Activated naive CD8-positive, alpha-beta T cell treated with anti-CD3 and anti-CD28 coated beads, Interleukin-2, amount 50 U/mL, for 16 hours (primary cell): ENCODE measurements around the gene COBL.

Source experiments
- DNase-seq: peaks from one replicate; pipeline ENCODE4 v3.0.0-alpha.2; 2020; ENCODE audit warnings: low read depth, low spot score

Gene COBL

DNA sequence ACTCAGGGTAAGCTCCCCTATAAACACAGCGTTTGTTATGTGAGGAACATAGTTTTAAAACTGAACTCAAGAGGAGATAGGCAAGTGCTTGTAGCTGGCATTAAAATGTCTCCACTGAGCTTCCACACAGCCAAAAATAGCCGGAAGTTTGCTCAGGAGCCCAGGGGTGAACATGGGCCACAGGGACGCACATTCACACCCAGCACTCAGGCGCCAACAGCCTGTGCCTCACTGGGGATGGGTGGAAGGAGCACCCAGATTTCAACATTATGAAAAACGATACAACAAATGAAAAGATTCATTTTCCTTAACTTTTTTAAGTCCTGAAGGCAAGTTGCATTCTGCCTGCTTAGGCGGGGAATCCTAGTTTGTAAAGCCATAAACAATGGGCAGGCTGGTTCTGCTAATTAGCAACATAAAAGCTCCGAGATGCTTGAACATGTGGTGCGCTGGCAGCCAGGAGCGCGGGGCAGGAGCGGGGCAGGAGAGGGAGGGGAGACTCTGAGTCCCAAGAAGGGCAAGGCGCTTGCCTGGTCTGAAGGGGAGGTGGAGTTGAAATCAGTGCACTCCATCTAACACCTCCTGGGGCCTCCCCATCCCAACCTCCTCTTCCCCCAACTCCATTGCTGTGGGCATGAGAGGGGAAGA, 235.9 kb downstream of the COBL start:
- no peak for DNase-seq

DNA sequence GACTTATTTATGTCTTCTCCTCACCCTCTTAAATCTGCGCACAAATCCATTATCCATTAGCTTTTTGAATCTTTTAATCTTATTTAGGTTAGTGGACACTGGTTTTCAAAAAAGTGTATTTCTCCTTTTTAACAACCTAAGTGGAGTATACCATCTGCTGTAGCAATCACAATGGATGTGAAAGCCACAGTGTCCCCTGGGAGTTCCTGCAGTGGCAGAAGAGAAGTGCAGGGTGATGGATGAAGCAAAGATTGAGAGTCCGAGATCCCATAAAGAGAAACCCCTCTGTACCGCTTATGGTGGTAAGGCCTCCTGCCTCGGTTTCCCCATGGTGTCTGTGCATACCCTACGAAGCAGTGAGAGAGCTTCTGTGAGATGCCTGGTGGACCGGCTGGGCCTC, 236.4 kb downstream of the COBL start:
- DNase-seq = no peak

DNA sequence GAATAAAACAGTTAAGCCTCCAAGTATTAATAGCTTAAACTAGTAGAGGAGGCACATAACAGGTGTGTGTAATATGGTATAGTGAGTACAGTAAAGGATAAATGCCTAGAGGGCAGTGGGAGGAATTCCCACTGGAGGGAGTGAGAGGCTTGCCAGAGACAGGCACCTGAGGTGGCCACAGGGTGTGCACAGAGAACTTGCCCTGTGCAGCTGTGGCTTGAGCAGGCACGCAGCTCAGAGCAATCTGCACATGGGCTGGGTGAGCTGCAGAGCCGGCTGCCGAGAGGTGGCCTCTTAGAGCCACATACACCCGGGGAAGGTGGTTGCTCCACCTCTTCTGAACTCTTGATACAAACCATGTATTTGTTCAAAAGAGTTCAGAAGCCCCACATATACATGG, 237.1 kb downstream of the COBL start:
- DNase-seq = no peak

DNA sequence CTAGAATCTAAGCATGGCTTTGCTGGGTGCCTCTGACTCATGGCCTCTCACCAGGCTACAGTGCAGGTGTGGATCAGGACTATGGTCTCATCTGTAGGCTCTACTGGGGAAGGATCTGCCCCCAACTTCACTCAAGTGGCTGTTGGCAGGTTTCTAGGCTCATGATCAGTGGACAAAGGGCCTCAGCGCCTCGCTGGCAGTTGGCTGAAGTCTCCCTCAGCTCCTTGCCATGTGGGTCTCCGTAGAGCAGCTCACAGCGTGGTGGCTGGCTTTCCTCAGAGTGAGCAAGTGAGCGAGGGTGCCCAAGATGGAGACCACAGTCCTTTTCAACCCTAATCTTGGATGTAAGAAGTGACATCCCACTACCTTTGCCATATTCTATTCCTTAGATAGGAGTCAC, 238.0 kb downstream of the COBL start:
- DNase-seq = no peak

DNA sequence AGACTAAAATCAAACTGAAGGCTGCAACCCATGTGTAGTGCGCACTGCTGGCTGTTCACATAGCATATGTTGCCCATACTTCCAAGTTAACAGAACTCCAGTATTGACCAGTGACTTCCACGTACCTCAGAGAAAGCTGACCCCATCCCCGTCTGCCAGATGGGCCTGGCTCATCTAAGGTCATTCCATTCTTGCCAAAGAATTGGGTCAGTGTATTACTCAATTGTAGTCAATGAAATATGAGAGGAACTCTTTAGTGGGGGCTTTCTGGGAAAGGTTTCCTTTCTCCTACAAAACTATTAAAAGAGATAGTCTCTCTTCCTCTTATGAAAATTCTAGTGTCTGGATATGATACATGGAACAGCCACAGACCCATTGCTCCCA, 238.6 kb downstream of the COBL start:
- no peak for DNase-seq

DNA sequence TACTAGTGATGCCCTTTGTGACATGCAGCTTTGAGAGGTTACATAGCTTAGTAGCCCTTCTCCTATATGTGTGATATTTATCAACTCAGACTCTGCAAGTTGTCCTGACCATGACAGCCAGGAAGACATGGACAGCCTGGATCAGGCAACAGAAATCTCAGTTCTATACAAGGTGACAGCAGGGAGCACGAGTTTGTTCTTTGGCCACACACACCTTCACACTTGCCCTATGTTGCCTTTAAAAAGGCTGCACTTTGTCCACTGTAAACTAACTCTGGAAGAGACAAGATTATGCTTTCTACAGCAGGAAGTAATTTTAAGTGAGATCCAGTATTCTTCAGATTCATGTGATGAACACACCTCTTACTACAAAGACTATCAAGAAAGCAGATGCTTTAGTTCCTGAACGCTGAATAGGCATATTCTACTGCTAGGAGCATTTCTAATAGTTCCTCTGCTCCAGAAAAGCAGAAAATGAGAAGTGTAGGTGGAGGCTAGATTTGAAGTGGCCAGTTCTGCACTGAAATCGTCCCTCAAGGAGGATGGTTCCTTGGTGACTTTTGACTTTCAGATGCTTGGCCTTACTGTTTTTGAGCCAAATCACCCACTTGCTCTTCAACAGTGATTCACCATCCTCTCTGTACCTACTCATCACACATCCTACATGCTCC, 239.2 kb downstream of the COBL start:
- DNase-seq = no peak

DNA sequence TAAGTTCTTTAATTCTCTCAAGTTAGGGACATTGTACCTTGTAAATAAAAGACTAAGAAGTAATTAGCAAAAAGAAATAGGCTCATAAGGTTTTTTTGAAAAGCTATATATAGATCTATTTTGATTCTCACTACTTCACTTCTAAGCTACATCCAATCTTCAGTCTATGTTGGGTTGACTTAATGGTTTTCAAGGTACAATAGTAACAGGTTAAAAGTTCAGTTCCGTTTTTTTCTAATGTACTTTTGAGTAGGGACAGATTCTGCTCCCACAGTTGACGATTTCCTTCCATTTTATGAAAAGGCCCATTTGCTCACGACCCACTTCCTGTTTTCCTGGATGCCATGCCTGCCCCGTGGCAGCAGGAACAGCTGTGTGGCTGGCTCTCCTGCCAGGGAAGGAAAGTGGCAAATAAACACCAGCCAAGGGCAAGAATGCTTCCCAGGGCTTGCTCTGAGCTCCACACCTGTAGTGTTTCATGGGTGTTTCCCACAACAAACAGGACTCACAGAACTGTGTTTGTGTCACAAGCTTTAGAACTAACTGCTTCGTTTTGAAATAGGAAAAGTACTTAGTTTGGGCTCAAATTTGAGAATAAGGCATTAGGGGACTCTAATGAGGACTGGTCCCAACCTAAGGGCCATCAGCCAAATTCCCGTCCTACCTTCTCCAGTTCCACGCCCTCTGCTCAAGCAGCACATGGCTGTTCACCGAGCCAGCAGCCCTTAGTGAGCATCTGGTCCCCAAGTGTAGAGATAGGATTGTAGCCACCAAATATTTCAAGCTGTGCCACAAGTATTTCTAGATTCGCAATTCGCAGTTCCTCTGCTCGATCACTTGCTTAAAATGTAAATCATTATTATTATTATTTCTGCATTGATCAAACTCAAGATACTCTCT, 240.7 kb downstream of the COBL start:
- no peak for DNase-seq

DNA sequence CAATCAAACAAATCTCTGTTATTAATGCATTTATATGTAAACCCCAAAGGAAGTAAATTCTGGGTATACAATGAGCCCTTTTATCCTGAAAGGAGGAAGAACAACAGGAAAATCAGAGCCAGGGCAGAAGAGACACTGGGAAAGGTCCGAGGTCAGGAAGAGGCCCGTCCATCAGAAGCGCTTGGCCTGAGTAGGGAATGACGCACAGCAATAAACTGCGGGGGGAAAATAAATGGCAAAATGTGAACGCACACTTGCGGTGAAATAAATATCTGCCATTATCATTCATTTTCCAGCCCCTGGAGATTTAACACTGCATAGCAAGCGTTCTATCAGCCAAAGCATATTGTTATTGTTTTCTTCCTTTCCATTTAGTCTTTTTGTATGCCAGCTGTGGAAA, 243.4 kb downstream of the COBL start:
- DNase-seq = no peak

DNA sequence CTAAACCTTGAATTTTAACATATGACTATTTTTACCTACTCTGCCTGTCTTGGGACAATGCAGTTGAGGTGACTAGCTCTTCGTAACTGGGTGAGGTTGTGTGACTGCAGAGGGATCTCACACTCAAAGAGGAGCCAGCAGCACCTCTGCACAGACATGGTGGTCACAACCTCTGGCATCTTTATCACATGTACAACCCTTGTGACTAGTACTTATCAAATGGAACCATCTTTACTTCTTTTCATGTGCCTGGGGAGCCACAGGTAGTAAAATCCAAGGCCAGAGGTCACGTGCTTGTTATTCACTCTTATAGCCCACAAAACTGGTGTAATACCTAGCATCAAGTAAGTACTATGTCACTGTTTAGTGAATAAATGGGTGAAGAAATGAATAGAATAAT, 244.3 kb downstream of the COBL start:
- no peak for DNase-seq

DNA sequence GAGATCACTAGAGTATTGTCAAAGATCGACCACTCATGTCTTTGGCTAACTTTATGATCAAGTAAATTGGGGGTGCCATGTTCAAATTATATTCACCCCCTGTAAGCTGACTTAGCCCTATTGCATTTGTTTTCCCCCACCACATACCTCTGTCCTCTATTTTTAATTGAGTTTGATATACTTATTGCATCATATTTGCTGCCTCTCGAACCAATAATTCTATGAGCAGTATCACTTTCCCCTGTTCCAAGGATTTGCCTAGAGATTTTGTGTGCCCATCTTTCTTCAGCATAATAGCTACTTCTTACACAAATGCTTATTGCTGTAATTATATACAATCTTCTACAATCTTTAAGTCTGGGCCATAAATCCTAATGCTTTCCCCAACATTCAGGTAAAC, 245.2 kb downstream of the COBL start:
- DNase-seq = no peak

DNA sequence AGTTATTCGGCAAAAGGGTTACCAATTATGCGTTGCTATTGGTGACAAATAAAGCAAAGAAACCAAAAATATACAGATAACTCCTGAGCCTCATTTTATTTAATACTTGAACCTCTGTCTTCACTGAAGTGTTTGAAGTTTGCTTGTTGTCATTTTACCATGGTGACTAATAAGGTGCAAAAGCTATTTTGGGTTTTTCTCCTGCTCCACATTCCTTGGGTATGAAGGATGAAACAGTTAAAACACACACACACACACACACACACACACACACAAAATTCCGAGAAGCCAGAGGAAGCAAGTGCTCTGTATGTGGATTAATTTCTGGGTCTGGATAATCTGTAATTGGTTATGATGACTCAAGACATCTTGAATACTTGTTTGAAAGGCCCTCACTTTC, 246.5 kb downstream of the COBL start:
- no peak for DNase-seq

DNA sequence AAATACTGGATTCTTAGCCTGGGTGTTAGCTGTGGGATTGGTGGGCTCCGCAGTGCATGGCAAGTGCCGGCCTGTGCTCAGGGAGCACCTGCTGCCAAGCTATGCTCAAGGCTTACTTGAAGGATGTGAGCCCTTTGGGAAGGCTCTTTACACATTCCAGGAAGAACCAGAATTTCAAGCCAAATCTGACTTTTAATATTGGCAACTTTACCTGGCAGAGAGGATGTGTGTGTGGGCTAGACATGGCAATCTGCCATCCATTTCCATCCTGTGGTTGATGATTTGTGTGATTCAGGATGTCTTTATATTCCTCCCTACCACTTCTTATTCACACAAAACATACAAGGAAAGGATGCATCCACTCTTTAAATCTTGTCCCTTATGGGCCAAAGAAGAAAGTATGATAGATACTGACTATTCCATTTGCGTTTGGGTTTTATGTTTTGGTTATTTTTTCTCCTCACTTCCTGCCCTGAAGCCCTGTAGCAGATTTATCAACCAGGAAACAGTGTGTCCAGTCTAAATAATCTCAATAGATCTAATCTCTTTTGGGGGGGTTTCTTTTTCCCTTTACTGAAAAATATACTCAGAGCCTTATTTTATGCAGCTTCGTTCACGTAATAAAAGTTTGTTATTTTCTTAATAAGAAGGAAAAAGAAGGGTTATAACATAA, 247.1 kb downstream of the COBL start:
- DNase-seq = no peak

DNA sequence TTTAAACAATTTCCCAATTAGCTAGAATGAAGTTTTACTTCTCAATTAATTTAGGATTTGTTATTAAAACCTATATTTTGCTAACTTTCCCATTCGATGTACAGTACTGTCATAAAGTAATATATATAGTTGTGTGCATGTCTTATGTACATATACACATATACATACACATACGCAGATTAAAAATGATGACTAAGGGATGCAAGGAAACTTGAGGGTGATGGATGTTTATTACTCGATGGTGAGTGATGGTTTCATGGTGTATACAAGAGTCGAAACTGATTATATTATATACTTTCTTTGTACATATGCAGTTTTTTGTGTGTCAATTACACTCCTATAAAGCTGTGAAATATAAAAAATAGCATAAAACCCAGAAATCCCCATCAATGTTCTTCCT, 248.2 kb downstream of the COBL start:
- no peak for DNase-seq

DNA sequence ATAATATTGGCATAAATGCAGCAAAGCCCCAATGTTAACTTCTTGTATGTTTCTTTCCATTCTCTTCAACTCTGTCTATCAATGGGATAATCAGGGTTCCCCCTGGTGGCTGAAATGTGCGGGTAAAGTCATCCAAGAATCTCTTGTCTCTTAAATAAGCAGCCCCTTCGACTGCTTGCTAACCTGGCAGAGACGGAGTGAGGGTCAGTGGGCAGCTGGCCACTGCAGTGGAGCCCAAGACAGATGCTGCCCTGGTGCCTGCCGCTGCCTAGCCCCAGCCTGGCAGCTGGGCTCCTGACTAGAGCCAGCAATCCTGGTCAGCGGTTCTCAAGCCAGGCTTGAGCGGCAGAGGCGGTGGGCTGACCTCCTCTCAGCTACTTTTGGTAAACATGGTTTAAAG, 248.9 kb downstream of the COBL start:
- no peak for DNase-seq

DNA sequence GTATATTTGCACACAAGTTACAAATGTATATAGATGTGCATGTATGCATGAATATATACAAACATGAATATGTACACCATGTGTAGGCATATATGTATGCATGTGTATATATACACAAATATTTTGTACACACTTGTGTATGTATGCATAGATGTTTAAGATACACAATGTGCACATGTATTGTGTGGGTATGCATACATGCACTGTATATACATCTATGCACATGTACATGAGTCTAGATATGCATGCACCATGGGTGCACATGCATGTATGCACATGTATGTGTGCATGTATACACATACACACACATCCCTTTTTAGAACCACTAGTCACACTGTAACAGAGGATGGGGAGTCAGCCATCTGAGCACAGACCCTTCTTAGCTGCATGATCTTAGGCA, 249.4 kb downstream of the COBL start:
- no peak for DNase-seq

DNA sequence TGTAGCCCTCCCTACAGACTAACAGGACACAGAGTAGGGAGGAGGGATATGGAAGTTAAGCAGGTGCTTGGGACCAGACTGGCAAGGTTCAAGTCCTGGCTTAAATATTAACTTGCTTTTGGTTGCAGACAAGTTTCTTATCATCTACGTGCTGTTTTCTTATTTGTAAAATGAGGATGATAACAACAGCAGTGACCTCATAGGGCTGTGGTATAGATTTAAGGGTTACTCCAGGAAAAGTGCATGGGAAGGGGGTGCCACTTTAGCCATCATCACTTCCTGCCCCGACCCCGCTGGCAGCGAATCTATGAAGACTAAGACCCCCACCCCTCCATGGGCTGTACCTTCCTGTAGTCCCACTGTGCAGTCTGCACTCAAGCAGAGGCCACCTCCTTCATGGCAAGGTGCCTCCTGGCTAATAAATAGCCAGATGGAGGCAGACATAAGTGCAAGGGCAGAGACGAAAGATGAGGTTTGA, 250.2 kb downstream of the COBL start:
- DNase-seq = no peak

DNA sequence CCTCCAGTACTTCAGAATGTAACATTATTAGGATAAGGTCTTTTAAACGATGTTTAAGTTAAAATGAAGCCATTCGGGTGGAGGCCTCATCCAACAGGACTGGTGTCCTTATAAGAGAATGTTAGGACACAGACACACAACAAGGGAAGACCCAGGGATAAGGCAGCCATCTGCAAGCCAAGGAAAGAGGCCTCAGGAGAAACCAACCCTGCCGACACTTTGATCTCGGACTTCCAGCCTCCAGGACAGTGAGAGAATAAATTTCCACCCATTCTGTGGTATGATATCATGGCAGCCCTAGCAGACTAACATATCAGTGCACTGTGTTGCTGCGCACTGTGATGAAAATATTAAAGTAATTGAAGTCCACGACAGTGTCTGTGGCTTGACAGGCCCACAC, 250.8 kb downstream of the COBL start:
- DNase-seq = no peak

DNA sequence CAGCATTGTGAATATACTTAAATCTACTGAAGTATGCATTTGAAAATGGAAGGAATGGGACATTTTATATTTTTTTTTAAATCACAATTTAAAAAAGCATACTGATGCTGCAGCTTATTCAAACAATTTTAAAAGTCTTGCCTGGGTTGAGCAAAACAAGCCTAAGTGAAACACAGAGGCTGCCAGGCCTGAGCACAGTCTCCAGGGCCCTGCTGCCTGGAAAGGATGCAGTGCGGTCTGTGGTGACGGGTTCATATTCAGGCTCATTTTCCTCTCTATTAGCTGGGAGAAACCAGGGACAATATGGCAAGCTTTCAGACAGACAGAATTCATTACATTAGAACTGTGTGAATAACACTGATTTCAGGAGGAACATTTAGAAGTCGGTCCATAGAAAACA, 251.9 kb downstream of the COBL start:
- no peak for DNase-seq

DNA sequence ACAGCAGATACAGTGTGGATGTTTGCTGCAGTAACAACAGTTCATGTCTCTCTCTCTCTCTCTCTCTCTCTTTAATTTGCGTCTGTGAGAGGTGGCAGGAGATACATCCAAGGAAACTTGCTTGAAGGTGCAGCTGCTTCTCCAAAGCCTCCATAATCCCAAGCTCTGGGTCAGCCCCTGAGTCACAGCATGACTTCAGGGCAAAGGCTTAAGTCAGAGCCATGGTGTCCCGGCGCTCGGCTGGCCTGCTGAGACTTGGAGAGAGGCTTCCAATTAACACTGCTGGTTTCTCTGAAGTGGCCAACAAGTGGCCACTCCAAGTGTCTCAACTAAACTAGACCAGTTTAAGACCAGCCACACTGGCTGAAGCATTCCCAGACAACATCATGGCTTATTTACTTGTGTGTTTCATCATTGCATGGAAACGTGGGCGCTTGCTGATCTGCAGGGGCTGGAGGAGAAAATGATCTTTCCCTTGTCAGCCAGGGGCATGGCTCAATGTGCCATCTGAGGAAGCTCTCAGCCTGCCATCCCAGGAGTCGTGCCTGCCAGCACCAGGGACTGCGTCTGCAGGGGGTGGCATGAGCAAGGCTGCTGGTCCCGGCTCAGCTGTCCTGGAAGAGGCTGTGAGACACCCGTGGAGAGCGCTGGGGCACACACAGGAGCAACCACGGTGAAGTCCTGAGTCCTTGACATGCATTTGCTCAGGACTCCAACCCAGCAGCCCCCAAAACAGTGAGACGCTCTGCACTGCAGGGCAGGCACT, 254.2 kb downstream of the COBL start:
- DNase-seq = no peak

DNA sequence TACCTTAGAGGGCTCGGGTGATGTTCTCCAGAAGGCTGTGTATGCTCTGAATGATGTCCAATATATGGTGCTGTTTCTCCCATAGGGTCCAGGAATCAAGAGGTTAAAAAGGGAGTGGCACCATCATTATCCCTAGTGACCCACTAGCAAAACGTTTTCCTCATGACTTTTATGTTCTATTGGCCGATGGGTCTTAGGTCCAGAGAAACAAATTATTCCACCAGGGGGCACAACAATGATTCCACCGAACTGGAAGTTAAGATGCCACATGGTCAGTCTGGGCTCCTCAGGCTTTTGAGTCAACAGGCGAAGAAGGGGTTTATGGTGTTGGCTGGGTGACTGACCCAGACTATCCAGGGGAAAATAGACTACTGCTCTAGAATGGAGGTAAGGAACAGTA, 256.1 kb downstream of the COBL start:
- no peak for DNase-seq

DNA sequence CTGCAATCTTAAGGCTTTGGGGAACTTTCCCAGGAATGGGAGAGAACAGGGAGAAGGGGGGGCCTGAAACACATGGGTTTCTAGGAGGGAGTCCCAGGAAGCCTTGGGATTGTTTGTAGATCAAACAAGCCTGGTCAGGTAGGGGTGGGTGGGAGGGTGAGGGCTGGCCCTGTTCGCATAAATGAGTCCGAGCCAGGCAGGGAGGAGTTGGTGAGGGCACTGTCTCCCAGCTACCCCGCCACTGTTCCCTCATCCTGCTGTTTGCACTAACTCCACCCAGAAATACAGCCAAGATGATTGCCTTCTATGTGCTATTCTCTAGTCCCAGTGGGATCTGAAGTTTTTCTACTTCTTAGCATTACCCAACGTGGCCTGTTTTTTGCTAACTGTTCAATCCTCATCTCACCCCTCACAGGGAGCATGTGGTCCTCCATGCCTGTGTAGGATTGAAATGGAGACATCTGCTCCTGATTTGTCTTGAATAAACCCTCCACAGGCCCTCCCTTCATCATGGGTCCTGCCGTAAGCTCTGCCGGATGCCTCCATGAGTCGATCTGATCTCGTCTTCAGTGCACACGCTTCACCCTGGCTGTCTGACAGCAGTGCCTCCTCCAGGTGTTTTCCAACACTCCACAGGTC, 257.0 kb downstream of the COBL start:
- no peak for DNase-seq
